Measurements from ENCODE around the gene RASSF6.
"Not testable (repeated sequence)": the region's sequence is repeated elsewhere in the genome, so short reads cannot be mapped to it uniquely, and the experiment has no call there.

The RASSF6 gene

GRCh38 chr4:73648478-73648877, 28.2 kb upstream of the RASSF6 start:
- TF ChIP-seq CTCF (IDR thresholded peaks at IDR 0.05): no peak
- H3K9me3 ChIP-seq: no peaks in the 10 kb centered on the region
- H3K36me3 ChIP-seq: no peaks in the 10 kb centered on the region
- H3K4me3 ChIP-seq (ENCODE audit: low read depth in 1 of 2, low read length in 1 of 2): no peak overlapping the region
- no peaks in the 10 kb centered on the region for H3K4me1 ChIP-seq (ENCODE audit: control insufficient read depth in 1 of 2, insufficient read depth in 1 of 2, low read depth in 1 of 2, low read length in 1 of 2)
- H3K27ac ChIP-seq: no peak overlapping the region
- H3K27me3 ChIP-seq: no peaks in the 10 kb centered on the region

- no peak overlapping the region for H3K4me3 ChIP-seq (ENCODE audit: low read depth in 1 of 2, low read length in 1 of 2)
- TF ChIP-seq CTCF (IDR thresholded peaks at IDR 0.05): no peak
Measured at GRCh38 chr4:73646117-73646516, 25.9 kb upstream of the RASSF6 start.

GRCh38 chr4:73631565-73632226, 11.5 kb upstream of the RASSF6 start:
- TF ChIP-seq CTCF (IDR thresholded peaks at IDR 0.05): no peak
- Histone ChIP-seq H3K4me1 (ENCODE audit: control insufficient read depth in 1 of 2, insufficient read depth in 1 of 2, low read depth in 1 of 2, low read length in 1 of 2) (no peaks in the 10 kb centered on the region), H3K4me3 (ENCODE audit: low read depth in 1 of 2, low read length in 1 of 2) (no peak overlapping the region), H3K9me3 (no peaks in the 10 kb centered on the region), H3K36me3 (no peaks in the 10 kb centered on the region), H3K27me3 (no peaks in the 10 kb centered on the region), H3K27ac (no peak overlapping the region)

More at GRCh38 chr4:73646117-73646516, 25.9 kb upstream of the RASSF6 start:
- no peaks in the 10 kb centered on the region for H3K4me1 ChIP-seq (ENCODE audit: control insufficient read depth in 1 of 2, insufficient read depth in 1 of 2, low read depth in 1 of 2, low read length in 1 of 2)
- H3K36me3 ChIP-seq: no peaks in the 10 kb centered on the region
- no peaks in the 10 kb centered on the region for H3K9me3 ChIP-seq
- no peaks in the 10 kb centered on the region for H3K27me3 ChIP-seq
- no peak overlapping the region for H3K27ac ChIP-seq

DNA sequence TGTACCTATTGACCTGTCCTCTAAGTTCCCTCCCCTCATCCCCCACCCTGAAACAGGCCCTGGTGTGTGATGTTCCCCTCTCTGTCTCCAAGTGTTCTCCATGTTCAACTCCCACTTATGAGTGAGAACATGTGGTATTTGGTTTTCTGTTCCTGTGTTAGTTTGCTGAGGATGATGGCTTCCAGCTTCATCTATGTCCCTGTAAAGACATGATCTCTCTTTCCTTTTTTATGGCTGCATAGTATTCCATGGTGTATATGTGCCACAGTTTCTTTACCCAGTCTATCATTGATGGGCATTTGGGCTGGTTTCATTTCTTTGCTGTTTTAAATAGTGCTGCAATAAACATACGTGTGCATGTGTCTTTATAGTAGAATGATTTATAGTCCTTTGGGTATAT, 8.6 kb upstream of the RASSF6 start:
- H3K27me3 ChIP-seq; H3K4me3 ChIP-seq (ENCODE audit: low read depth in 1 of 2, low read length in 1 of 2); H3K36me3 ChIP-seq; H3K4me1 ChIP-seq (ENCODE audit: control insufficient read depth in 1 of 2, insufficient read depth in 1 of 2, low read depth in 1 of 2, low read length in 1 of 2); H3K9me3 ChIP-seq; H3K27ac ChIP-seq: not testable (repeated sequence)

DNA sequence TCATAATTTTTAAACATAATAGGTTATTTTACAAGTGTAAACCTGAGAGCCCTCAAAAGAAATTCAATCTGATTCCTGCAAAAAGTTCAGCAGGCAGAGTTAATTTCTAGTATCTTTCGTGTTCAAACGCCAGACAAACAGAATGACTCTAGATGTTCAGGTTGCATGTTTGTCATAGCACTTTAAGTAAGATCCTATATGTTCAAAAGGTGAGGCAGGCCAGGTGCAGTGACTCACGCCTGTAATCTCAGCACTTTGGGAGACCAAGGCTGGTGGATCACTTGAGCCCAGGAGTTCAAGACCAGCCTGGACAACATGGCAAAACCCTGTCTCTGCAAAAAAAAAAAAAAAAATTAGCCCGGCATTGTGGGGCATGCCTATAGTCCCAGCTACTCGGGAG, 1.1 kb upstream of the RASSF6 start:
- Histone ChIP-seq H3K4me3 (ENCODE audit: low read depth in 1 of 2, low read length in 1 of 2) (no peak overlapping the region), H3K27me3 (peaks cover 42% of the 10 kb centered on the region), H3K4me1 (ENCODE audit: control insufficient read depth in 1 of 2, insufficient read depth in 1 of 2, low read depth in 1 of 2, low read length in 1 of 2) (peaks cover 0 to 5% of the 10 kb centered on the region in 2 experiments), H3K9me3 (no peaks in the 10 kb centered on the region), H3K36me3 (no peaks in the 10 kb centered on the region), H3K27ac (no peak overlapping the region)
- no peak for TF ChIP-seq CTCF (IDR thresholded peaks at IDR 0.05)

- peaks cover 42% of the 10 kb centered on the region for H3K27me3 ChIP-seq
- no peaks in the 10 kb centered on the region for H3K9me3 ChIP-seq
- H3K36me3 ChIP-seq: no peaks in the 10 kb centered on the region
- no peak overlapping the region for H3K4me3 ChIP-seq (ENCODE audit: low read depth in 1 of 2, low read length in 1 of 2)
- peaks cover 0 to 5% of the 10 kb centered on the region in 2 experiments for H3K4me1 ChIP-seq (ENCODE audit: control insufficient read depth in 1 of 2, insufficient read depth in 1 of 2, low read depth in 1 of 2, low read length in 1 of 2)
- TF ChIP-seq CTCF (IDR thresholded peaks at IDR 0.05): no peak
- no peak overlapping the region for H3K27ac ChIP-seq
Measured at GRCh38 chr4:73619346-73619745, 890 bp downstream of the RASSF6 start.
